Measurements from ENCODE around the gene BABAM2.

The BABAM2 gene

DNA sequence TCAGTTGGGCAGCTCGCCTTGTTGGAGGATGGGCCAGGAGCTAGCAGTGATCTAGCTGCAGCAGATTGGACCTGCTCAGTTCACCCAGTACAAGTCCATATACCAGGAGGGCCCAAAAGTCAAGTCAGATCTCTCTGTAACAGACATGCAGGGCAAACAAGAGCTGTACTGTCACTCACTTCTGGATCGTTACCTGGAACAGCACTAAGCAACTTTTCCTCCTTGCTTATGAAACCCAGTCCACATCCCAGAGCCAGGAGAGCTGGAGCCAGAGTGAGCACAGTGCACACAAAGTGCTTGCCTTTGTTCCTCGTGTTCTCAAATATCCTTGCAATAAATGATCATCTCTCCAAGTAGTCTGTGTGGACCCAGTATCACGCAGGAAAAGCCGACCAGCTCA, 258.0 kb downstream of the BABAM2 start:
- TF ChIP-seq, protein P1, sequence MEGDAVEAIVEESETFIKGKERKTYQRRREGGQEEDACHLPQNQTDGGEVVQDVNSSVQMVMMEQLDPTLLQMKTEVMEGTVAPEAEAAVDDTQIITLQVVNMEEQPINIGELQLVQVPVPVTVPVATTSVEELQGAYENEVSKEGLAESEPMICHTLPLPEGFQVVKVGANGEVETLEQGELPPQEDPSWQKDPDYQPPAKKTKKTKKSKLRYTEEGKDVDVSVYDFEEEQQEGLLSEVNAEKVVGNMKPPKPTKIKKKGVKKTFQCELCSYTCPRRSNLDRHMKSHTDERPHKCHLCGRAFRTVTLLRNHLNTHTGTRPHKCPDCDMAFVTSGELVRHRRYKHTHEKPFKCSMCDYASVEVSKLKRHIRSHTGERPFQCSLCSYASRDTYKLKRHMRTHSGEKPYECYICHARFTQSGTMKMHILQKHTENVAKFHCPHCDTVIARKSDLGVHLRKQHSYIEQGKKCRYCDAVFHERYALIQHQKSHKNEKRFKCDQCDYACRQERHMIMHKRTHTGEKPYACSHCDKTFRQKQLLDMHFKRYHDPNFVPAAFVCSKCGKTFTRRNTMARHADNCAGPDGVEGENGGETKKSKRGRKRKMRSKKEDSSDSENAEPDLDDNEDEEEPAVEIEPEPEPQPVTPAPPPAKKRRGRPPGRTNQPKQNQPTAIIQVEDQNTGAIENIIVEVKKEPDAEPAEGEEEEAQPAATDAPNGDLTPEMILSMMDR (IDR thresholded peaks at IDR 0.05; ENCODE audit: low read depth, low read length, missing control alignments), result no peak
- no peak overlapping the region for H3K4me3 ChIP-seq (ENCODE audit: low read depth, low read length)
- no peak for DNase-seq (ENCODE audit: low read depth)

DNA sequence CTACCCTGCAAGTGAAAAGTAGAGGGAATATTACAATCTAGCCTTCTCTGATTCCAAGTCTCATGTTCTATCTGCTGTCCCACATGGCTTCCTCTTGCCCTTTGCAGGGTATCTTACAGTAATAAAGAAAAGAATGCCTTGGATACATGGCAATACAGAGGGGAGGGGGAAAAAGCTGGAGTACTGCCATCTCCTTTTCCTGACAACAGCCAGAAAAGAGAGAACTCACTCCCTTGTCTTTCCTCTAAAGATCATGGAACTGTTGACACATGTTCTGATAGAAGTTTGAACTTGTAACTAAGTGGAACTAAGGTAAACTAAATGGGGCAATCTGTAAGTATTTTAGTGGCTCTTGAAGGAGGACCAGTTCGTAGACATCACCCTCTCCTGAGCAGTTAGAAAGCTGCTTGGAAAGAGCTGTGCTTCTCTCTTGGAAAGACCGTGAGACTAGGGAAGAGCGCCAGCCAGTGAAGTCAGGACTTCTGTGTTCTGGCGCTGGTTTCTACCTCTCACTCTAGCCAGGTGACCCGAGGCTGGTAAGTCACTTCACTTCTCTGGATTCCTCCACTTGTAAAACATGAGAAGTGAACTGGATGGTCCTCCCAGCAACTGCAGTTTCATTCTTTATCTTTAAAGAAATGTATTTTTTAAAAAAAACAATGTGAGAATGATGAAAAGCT, 259.8 kb downstream of the BABAM2 start:
- H3K4me3 ChIP-seq (ENCODE audit: low read depth, low read length), result no peak overlapping the region
- TF ChIP-seq, protein P1 (IDR thresholded peaks at IDR 0.05; ENCODE audit: low read depth, low read length, missing control alignments), result no peak
- no peak for DNase-seq (ENCODE audit: low read depth)

DNA sequence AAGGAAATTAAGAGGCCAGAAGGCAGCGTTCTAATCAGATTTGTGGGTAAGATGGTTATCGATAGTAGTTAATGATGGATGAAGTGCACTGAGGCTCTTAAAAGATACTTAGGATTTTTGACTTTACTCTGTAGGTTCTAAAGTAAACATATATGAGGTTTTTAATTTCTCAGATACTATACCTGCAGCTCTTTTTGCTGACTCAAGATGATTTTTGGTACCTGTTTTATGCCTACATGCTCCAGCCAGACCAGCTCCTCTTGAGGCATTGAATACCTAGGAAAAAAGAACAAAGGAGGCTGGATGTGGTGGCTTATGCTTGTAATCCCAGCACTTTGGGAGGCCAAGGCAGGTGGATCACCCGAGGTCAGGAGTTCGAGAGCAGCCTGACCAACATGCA, 260.5 kb downstream of the BABAM2 start:
- no peak for DNase-seq (ENCODE audit: low read depth)
- no peak overlapping the region for H3K4me3 ChIP-seq (ENCODE audit: low read depth, low read length)
- TF ChIP-seq, protein P1 (IDR thresholded peaks at IDR 0.05; ENCODE audit: low read depth, low read length, missing control alignments), result no peak

DNA sequence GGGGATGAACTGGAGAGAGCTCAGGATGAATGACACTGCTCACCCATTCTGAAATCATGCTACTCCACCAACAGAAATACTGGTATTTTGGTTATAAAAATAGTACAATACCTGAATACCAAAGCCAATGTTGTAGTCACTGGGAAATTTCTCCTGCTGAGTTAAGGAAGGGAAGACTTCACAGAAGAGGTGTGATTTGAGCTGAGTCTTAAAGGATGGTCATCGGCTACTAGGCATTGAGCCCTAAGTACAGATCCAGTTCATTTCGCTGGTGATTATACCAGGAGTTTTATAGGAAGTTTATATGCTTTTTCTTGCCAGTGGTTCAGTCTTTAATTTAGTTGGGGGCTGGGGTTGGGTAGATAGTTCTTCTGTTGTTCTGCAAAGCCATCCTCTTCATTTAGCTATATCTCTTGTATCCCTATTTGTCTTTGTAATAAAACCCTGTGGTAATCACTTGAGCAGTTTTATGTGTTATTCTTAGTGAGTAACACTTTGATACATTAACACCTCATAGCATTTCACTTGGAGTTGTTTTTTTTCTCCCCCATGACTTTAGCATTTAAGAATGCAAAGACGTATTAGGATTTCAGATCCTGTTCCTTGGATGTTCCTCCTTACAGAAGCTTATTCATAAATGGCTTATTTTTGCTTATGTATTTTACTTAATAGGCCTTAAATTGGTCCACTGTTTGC, 262.2 kb downstream of the BABAM2 start:
- no peak for DNase-seq (ENCODE audit: low read depth)
- TF ChIP-seq, protein P1 (IDR thresholded peaks at IDR 0.05; ENCODE audit: low read depth, low read length, missing control alignments), result no peak

DNA sequence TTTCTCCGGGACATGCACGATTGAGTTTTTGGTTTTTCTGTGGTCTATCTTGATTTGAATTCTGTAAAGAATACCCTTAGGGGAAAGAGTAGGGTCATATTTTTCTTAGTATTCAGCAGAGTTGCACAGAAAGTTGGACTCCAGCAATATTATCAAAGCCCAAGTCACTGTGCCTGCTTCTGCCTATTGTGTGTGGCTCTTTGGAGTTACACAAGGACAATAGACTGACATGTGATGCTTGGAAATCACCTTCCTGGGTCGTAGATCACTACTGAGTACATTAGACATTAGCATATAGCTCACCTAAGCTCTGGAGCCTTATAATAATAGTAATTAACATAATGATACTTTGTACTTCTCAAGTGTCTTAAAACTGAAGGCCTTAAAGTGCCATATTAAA, 263.3 kb downstream of the BABAM2 start:
- TF ChIP-seq, protein P1 (IDR thresholded peaks at IDR 0.05; ENCODE audit: low read depth, low read length, missing control alignments), result no peak
- no peak for DNase-seq (ENCODE audit: low read depth)
- no peak overlapping the region for H3K4me3 ChIP-seq (ENCODE audit: low read depth, low read length)

More for the DNA sequence above, 262.2 kb downstream of the BABAM2 start:
- H3K4me3 ChIP-seq (ENCODE audit: low read depth, low read length), result no peak overlapping the region

DNA sequence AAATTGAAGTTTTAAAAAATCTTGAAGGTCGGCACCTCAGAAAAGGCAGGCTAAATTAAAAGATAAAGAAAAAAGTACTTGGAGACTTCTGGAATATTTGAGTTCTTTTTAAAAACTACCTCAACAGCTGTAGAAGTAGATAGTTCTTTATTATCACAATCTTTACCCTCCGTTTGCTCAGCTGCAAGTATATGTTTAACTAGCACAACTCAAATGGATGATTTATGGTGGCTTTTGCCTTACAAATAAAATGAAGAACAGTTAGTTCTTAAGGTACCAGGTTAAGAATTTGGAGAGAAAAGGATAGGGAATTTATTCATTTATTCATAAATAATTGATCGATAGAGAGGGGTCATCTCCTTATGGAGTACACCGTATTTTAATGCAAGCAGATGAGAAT, 264.6 kb downstream of the BABAM2 start:
- TF ChIP-seq, protein P1 (IDR thresholded peaks at IDR 0.05; ENCODE audit: low read depth, low read length, missing control alignments), result no peak
- DNase-seq (ENCODE audit: low read depth), result no peak
- H3K4me3 ChIP-seq (ENCODE audit: low read depth, low read length), result no peak overlapping the region
